ENCODE measurements around the gene POTEI.
A peak's percentile ranks its signal among the peaks of the same experiment; 100 is the strongest.
"Not testable (repeated sequence)": the region's sequence is repeated elsewhere in the genome, so short reads cannot be mapped to it uniquely, and the experiment has no call there.

Gene POTEI

GRCh38 chr2:130510807-130511746, 1.9 kb upstream of the POTEI start:
- not testable (repeated sequence) for DNase-seq (ENCODE audit: low read depth); H3K4me3 ChIP-seq (ENCODE audit: control insufficient read depth, low read depth, low read length)

GRCh38 chr2:130491073-130491472, 18.1 kb downstream of the POTEI start:
- not testable (repeated sequence) for H3K4me3 ChIP-seq (ENCODE audit: control insufficient read depth, low read depth, low read length); DNase-seq (ENCODE audit: low read depth)

- not testable (repeated sequence) for DNase-seq (ENCODE audit: low read depth); H3K4me3 ChIP-seq (ENCODE audit: control insufficient read depth, low read depth, low read length)
Observed at GRCh38 chr2:130455413-130455812, 53.7 kb downstream of the POTEI start.

- not testable (repeated sequence) for DNase-seq (ENCODE audit: low read depth); H3K4me3 ChIP-seq (ENCODE audit: control insufficient read depth, low read depth, low read length)
Observed at GRCh38 chr2:130454712-130455083, 54.4 kb downstream of the POTEI start.

GRCh38 chr2:130453955-130454711, 55.0 kb downstream of the POTEI start:
- H3K4me3 ChIP-seq (ENCODE audit: control insufficient read depth, low read depth, low read length); DNase-seq (ENCODE audit: low read depth): not testable (repeated sequence)

- not testable (repeated sequence) for H3K4me3 ChIP-seq (ENCODE audit: control insufficient read depth, low read depth, low read length); DNase-seq (ENCODE audit: low read depth)
Observed at GRCh38 chr2:130452897-130453296, 56.2 kb downstream of the POTEI start.

GRCh38 chr2:130451823-130452222, 57.3 kb downstream of the POTEI start:
- not testable (repeated sequence) for H3K4me3 ChIP-seq (ENCODE audit: control insufficient read depth, low read depth, low read length); DNase-seq (ENCODE audit: low read depth)

- not testable (repeated sequence) for DNase-seq (ENCODE audit: low read depth); H3K4me3 ChIP-seq (ENCODE audit: control insufficient read depth, low read depth, low read length)
Observed at GRCh38 chr2:130451278-130451677, 57.9 kb downstream of the POTEI start.

GRCh38 chr2:130450366-130450765, 58.8 kb downstream of the POTEI start:
- H3K4me3 ChIP-seq (ENCODE audit: control insufficient read depth, low read depth, low read length); DNase-seq (ENCODE audit: low read depth): not testable (repeated sequence)

GRCh38 chr2:130427631-130428030, 81.5 kb downstream of the POTEI start:
- H3K4me3 ChIP-seq (ENCODE audit: control insufficient read depth, low read depth, low read length), result not testable (repeated sequence)
- TF ChIP-seq CTCF (conservative IDR thresholded peaks at IDR 0.05; ENCODE audit: control insufficient read depth, insufficient read depth, low read depth, low read length), result peak; percentile 15
- DNase-seq (ENCODE audit: low read depth), result peak; percentile 31

- not testable (repeated sequence) for DNase-seq (ENCODE audit: low read depth); H3K4me3 ChIP-seq (ENCODE audit: control insufficient read depth, low read depth, low read length)
Observed at GRCh38 chr2:130418845-130419244, 90.3 kb downstream of the POTEI start.

- not testable (repeated sequence) for DNase-seq (ENCODE audit: low read depth)
Observed at GRCh38 chr2:130416693-130417092, 92.4 kb downstream of the POTEI start.

More at GRCh38 chr2:130416693-130417092, 92.4 kb downstream of the POTEI start:
- not testable (repeated sequence) for H3K4me3 ChIP-seq (ENCODE audit: control insufficient read depth, low read depth, low read length)
